IMR-90 (cell line): ENCODE measurements around the gene ZNRF4. TPM values are rescaled to one million over a fixed set of nuclear protein-coding genes. Genes with fewer than 3 reads are reported as not detected.

Experiments used
- ATAC-seq: fragments of 200-7000 bp; cut with Tn5 transposase; 2 replicates; pipeline ENCODE4 v1.9.1; 2020; ENCODE audit warnings: low read depth, mild to moderate bottlenecking, moderate library complexity
- BruUV-seq: library from RNA; stranded (reverse); fragments of 400-500 nt; replicated peaks from 2 replicates; lab custom pipeline; 2021; lab: Mats Ljungman, UMichigan
- CTCF ChIA-PET: fragments of 300-600 bp; formaldehyde crosslinking; extraction: SDS; loops from one replicate; lab custom pipeline; 2021; ENCODE audit warnings: antibody characterized with exemption; lab: Yijun Ruan, JAX
- POLR2A ChIA-PET: fragments of 300-600 bp; sonication (Branson Sonifier 250); formaldehyde crosslinking; loops from one replicate; lab custom pipeline; 2022; ENCODE audit warnings: antibody characterized with exemption; ENCODE audit not compliant: unreplicated experiment; lab: Charles Lee
- DNase-seq: peaks from one replicate; pipeline ENCODE4 v3.0.0; 2013
- H2AFZ ChIP-seq: replicated peaks from 2 replicates; pipeline ENCODE3; 2013; ENCODE audit warnings: low read length, mild to moderate bottlenecking; ENCODE audit not compliant: poor library complexity
- H2AK5ac ChIP-seq: 2 replicates; pipeline ENCODE4 v1.6.1; 2013; ENCODE audit warnings: low read depth, low read length, inconsistent platforms
- H2AK9ac ChIP-seq: replicated peaks from 2 replicates; pipeline ENCODE3; 2013; ENCODE audit warnings: mild to moderate bottlenecking, low read depth, low read length, moderate library complexity; ENCODE audit not compliant: poor library complexity
- H2BK120ac ChIP-seq: 2 replicates; pipeline ENCODE4 v1.6.1; 2013; ENCODE audit warnings: low read depth, low read length, inconsistent platforms
- H2BK15ac ChIP-seq: 3 replicates; pipeline ENCODE4 v1.6.1; 2013; ENCODE audit warnings: low read depth, low read length, inconsistent platforms
- H2BK20ac ChIP-seq: 2 replicates; pipeline ENCODE4 v1.6.1; 2013; ENCODE audit warnings: low read depth, mild to moderate bottlenecking, inconsistent platforms, low read length, moderate library complexity
- H2BK5ac ChIP-seq: 2 replicates; pipeline ENCODE4 v1.6.1; 2013; ENCODE audit warnings: mild to moderate bottlenecking, low read depth, low read length, inconsistent platforms; ENCODE audit not compliant: poor library complexity, severe bottlenecking
- H3K14ac ChIP-seq: replicated peaks from 2 replicates; pipeline ENCODE4 v1.6.1; 2013; ENCODE audit warnings: low read depth, low read length, inconsistent platforms
- H3K18ac ChIP-seq: 2 replicates; pipeline ENCODE4 v1.6.1; 2013; ENCODE audit warnings: low read depth, low read length, control low read depth
- H3K23ac ChIP-seq: 2 replicates; pipeline ENCODE4 v1.6.1; 2013; ENCODE audit warnings: low read depth, low read length, inconsistent platforms
- H3K27ac ChIP-seq: 2 replicates; pipeline ENCODE4 v1.5.1; 2013; ENCODE audit warnings: mild to moderate bottlenecking, control low read depth, low read length; ENCODE audit not compliant: insufficient read depth
- H3K27me3 ChIP-seq: 2 replicates; pipeline ENCODE4 v1.6.1; 2013; ENCODE audit warnings: low read length; ENCODE audit not compliant: control insufficient read depth, insufficient read depth
- H3K36me3 ChIP-seq: 2 replicates; pipeline ENCODE4 v1.6.1; 2013; ENCODE audit warnings: low read length, mixed read lengths; ENCODE audit not compliant: control insufficient read depth, insufficient read depth
- H3K4ac ChIP-seq: 2 replicates; pipeline ENCODE4 v1.6.1; 2013; ENCODE audit warnings: low read depth, low read length, inconsistent platforms
- H3K4me1 ChIP-seq: 2 replicates; pipeline ENCODE4 v1.6.1; 2013; ENCODE audit warnings: low read length, mixed read lengths; ENCODE audit not compliant: control insufficient read depth, insufficient read depth
- H3K4me2 ChIP-seq: 2 replicates; pipeline ENCODE4 v1.6.1; 2013; ENCODE audit warnings: low read depth, mild to moderate bottlenecking, control low read depth, low read length, moderate library complexity
- H3K4me3 ChIP-seq: 2 replicates; pipeline ENCODE4 v1.5.1; 2013; ENCODE audit warnings: low read depth, mild to moderate bottlenecking, control low read depth, low read length, moderate library complexity; ENCODE audit not compliant: insufficient read depth
- H3K56ac ChIP-seq: 2 replicates; pipeline ENCODE4 v1.6.1; 2013; ENCODE audit warnings: low read length, inconsistent platforms; ENCODE audit not compliant: insufficient read depth; ENCODE audit errors: extremely low read depth
- H3K79me1 ChIP-seq, 2 experiments: 2 replicates each; pipeline ENCODE4 v1.6.1; 2013; ENCODE audit warnings: low read length in 2 of 2, inconsistent platforms in 1 of 2, low read depth in 1 of 2
- H3K9ac ChIP-seq: 2 replicates; pipeline ENCODE4 v1.6.1; 2013; ENCODE audit warnings: low read depth, low read length, control low read depth
- H3K9me1 ChIP-seq: 2 replicates; pipeline ENCODE4 v1.6.1; 2013; ENCODE audit warnings: low read length, inconsistent platforms; ENCODE audit not compliant: insufficient read depth
- H3K9me3 ChIP-seq: 2 replicates; pipeline ENCODE4 v1.6.1; 2013; ENCODE audit warnings: low read length; ENCODE audit not compliant: control insufficient read depth, insufficient read depth
- H4K20me1 ChIP-seq: 2 replicates; pipeline ENCODE4 v1.6.1; 2013; ENCODE audit warnings: low read length, inconsistent platforms; ENCODE audit not compliant: insufficient read depth
- H4K5ac ChIP-seq: 2 replicates; pipeline ENCODE4 v1.6.1; 2013; ENCODE audit warnings: mild to moderate bottlenecking, low read depth, low read length, control low read depth
- H4K8ac ChIP-seq, 2 experiments: 2 replicates each; pipeline ENCODE4 v1.6.1; 2013; ENCODE audit warnings: low read depth in 2 of 2, low read length in 2 of 2, control low read depth in 1 of 2, inconsistent platforms in 1 of 2
- H4K91ac ChIP-seq: 2 replicates; pipeline ENCODE4 v1.6.1; 2013; ENCODE audit warnings: low read depth, low read length, inconsistent platforms; ENCODE audit not compliant: insufficient read depth
- CEBPB ChIP-seq: IDR thresholded peaks from 2 replicates; pipeline ENCODE4 v1.6.1; 2012; ENCODE audit warnings: low read depth, low read length, improper control_type of control experiment
- CHD1 ChIP-seq: IDR thresholded peaks from 2 replicates; pipeline ENCODE4 v1.6.1; 2012; ENCODE audit warnings: low read depth, low read length, improper control_type of control experiment
- CTCF ChIP-seq: conservative IDR thresholded peaks from 2 replicates; pipeline ENCODE4 v1.5.1; 2012; ENCODE audit warnings: mild to moderate bottlenecking, low read depth, low read length, improper control_type of control experiment
- FOS ChIP-seq: fragments of 150-350 bp; IDR thresholded peaks from 2 replicates; pipeline ENCODE4 v1.6.1; 2016; ENCODE audit warnings: low read depth, low read length
- MAZ ChIP-seq: IDR thresholded peaks from 2 replicates; pipeline ENCODE4 v1.6.1; 2012; ENCODE audit warnings: low read depth, mild to moderate bottlenecking, low read length, improper control_type of control experiment, moderate library complexity, borderline replicate concordance
- RCOR1 ChIP-seq: IDR thresholded peaks from 2 replicates; pipeline ENCODE4 v1.6.1; 2012; ENCODE audit warnings: mild to moderate bottlenecking, low read length, improper control_type of control experiment; ENCODE audit not compliant: insufficient replicate concordance
- SMC3 ChIP-seq: fragments of 150-350 bp; IDR thresholded peaks from 2 replicates; pipeline ENCODE4 v1.6.1; 2016; ENCODE audit warnings: low read depth, mild to moderate bottlenecking, antibody characterized with exemption, low read length, moderate library complexity
- WGBS, 2 experiments: methylation state at CpG; one replicate each; pipeline versions ENCODE4 v1.1.5 to v1.1.7; 2013; ENCODE audit warnings: missing lambda C conversion rate in 2 of 2; ENCODE audit not compliant: insufficient read length in 1 of 2; ENCODE audit errors: extremely low coverage in 2 of 2; 5-methylcytosine and 5-hydroxymethylcytosine counted together
- dilution Hi-C: fragments of 300-500 bp; cut with HindIII; formaldehyde crosslinking; loops from one replicate; pipeline ENCODE4 v1.14.3; 2018; ENCODE audit warnings: low sequenced_read_pairs; ENCODE audit not compliant: unreplicated experiment
- in situ Hi-C: fragments of 300-500 bp; cut with MboI; formaldehyde crosslinking; loops from 3 replicates; pipeline ENCODE4 v1.14.3; 2019; ENCODE audit warnings: low sequenced_read_pairs, inconsistent platforms, mixed read lengths
- intact Hi-C: fragments of 100-400 bp; cut with micrococcal nuclease; formaldehyde crosslinking; loops from 2 replicates; pipeline ENCODE4 v1.10.0; 2022
- polyA plus RNA-seq, 3 experiments: library from polyadenylated mRNA; depleted of rRNA; stranded (reverse); fragments of >200 nt; gene quantifications; 2 replicates each; pipeline ENCODE4 v1.2.3, GENCODE V29; 2012; ENCODE audit warnings: low replicate concordance in 1 of 3
- total RNA-seq: library from RNA; depleted of rRNA; stranded (reverse); fragments of >200 nt; gene quantifications from 2 replicates; pipeline ENCODE4 v1.2.3, GENCODE V29; 2012
- TF ChIP-seq, protein P1 (sequence below): fragments of 150-350 bp; IDR thresholded peaks from 2 replicates; pipeline ENCODE4 v1.6.1; 2016; ENCODE audit warnings: low read depth, mild to moderate bottlenecking, low read length, moderate library complexity, borderline replicate concordance
- TF ChIP-seq, protein P2 (sequence below): fragments of 150-350 bp; IDR thresholded peaks from 2 replicates; pipeline ENCODE4 v1.6.1; 2017; ENCODE audit warnings: mild to moderate bottlenecking, antibody characterized with exemption, low read length, low read depth

Gene ZNRF4
- total and polyA plus RNA-seq, 2 of the 4 experiments (the other 2 are of a cell fraction): not detected

DNA sequence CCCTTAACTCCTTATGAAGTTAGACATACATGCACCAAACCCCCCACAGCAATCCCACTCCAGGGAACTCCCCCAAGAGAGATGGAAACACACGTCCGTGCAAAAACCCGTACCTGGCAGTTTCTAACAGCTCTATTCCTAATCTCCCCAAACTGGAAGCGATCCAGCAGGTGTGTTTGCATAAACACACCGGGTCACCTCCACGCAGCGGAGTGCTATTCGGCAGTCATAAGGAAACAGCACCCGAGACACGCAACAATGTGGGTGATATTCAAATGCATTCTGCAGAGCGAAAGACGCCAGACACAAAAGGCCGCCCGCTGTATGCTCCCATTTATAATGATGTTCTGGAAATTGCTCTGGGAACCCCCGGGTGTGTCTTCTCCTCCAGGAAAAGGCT, 6.8 kb upstream of the ZNRF4 start:
- H4K8ac ChIP-seq: no peak overlapping the region
- CTCF ChIA-PET: no interaction called here

More for the DNA sequence above, 6.8 kb upstream of the ZNRF4 start:
- no peak overlapping the region for H3K23ac ChIP-seq
- no peak overlapping the region for H3K4me2 ChIP-seq
- no peaks in the 10 kb centered on the region for H3K79me1 ChIP-seq
- no peak for ATAC-seq
- no peak overlapping the region for H2BK120ac ChIP-seq
- peaks cover 5% of the 10 kb centered on the region; the same call in 1 of the 2 replicates for H3K9me3 ChIP-seq
- POLR2A ChIA-PET: no interaction called here
- dilution Hi-C loops: no loop called here
- no peaks in the 10 kb centered on the region for H3K9me1 ChIP-seq
- H2AFZ ChIP-seq: no peak overlapping the region
- BruUV-seq: no TSS peak
- 30% methylated on average over 2 of the region's 15 CpGs; no CpG with 5 or more reads in 1 of the 2 experiments for WGBS, 2 experiments
- no peak overlapping the region for H2BK20ac ChIP-seq
- no peak overlapping the region for H4K5ac ChIP-seq
- no peak overlapping the region for H3K56ac ChIP-seq
- H3K4me3 ChIP-seq: no peak overlapping the region
- H4K20me1 ChIP-seq: no peaks in the 10 kb centered on the region
- H4K91ac ChIP-seq: no peak overlapping the region
- H2BK5ac ChIP-seq: no peak overlapping the region
- no peak overlapping the region for H3K27ac ChIP-seq
- H2BK15ac ChIP-seq: no peak overlapping the region
- H3K9ac ChIP-seq: no peak overlapping the region
- H3K27me3 ChIP-seq: peaks cover 20% of the 10 kb centered on the region
- intact Hi-C loops: no loop called here
- no peak overlapping the region for H3K14ac ChIP-seq
- no peaks in the 10 kb centered on the region for H3K4me1 ChIP-seq
- no peak overlapping the region for H2AK9ac ChIP-seq
- no peak overlapping the region for H3K4ac ChIP-seq
- H3K18ac ChIP-seq: no peak overlapping the region
- H3K36me3 ChIP-seq: no peaks in the 10 kb centered on the region
- no peak overlapping the region for H2AK5ac ChIP-seq
- DNase-seq: no peak
- in situ Hi-C loops: no loop called here
- TF ChIP-seq, protein P1, sequence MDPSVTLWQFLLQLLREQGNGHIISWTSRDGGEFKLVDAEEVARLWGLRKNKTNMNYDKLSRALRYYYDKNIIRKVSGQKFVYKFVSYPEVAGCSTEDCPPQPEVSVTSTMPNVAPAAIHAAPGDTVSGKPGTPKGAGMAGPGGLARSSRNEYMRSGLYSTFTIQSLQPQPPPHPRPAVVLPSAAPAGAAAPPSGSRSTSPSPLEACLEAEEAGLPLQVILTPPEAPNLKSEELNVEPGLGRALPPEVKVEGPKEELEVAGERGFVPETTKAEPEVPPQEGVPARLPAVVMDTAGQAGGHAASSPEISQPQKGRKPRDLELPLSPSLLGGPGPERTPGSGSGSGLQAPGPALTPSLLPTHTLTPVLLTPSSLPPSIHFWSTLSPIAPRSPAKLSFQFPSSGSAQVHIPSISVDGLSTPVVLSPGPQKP: no peak
- TF ChIP-seq MAZ (no peak), CTCF (no peak), CHD1 (no peak), RCOR1 (no peak), SMC3 (no peak), CEBPB (no peak), FOS (no peak)
- TF ChIP-seq, protein P2, sequence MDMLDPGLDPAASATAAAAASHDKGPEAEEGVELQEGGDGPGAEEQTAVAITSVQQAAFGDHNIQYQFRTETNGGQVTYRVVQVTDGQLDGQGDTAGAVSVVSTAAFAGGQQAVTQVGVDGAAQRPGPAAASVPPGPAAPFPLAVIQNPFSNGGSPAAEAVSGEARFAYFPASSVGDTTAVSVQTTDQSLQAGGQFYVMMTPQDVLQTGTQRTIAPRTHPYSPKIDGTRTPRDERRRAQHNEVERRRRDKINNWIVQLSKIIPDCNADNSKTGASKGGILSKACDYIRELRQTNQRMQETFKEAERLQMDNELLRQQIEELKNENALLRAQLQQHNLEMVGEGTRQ: no peak
